Medulla oblongata (tissue), 1 donor: ENCODE measurements around the gene PACC1.

ENCODE experiments used
- DNase-seq: peaks from one replicate; pipeline ENCODE4 v3.0.0-alpha.2; 2015; ENCODE audit errors: extremely low spot score

The PACC1 gene

GRCh38 chr1:212414328-212415106 lies at the start of gene PACC1:
TSS of gene PACC1 (minus strand) at chr1:212414886. CDS start at chr1:212414757, 129 bp downstream.
- peak; percentile 96 for DNase-seq

- DNase-seq, result no peak
Observed at GRCh38 chr1:212463565-212464285, 49.0 kb upstream of the PACC1 start.

GRCh38 chr1:212461916-212462660 lies 47.4 kb upstream of the PACC1 start:
- peak; percentile 75 for DNase-seq

GRCh38 chr1:212460376-212460775 lies 45.7 kb upstream of the PACC1 start:
- no peak for DNase-seq

- DNase-seq, result peak; percentile 92
Observed at GRCh38 chr1:212459656-212460055, 45.0 kb upstream of the PACC1 start.

GRCh38 chr1:212458817-212459216 lies 44.1 kb upstream of the PACC1 start:
- DNase-seq, result no peak

GRCh38 chr1:212457740-212458338 lies 43.2 kb upstream of the PACC1 start:
- DNase-seq, result peak; percentile 63

- DNase-seq, result peak; percentile 95
Observed at GRCh38 chr1:212455803-212456528, 41.3 kb upstream of the PACC1 start.

GRCh38 chr1:212455401-212455800 lies 40.7 kb upstream of the PACC1 start:
- DNase-seq, result no peak

- no peak for DNase-seq
Observed at GRCh38 chr1:212454741-212455140, 40.1 kb upstream of the PACC1 start.

GRCh38 chr1:212453156-212453857 lies 38.6 kb upstream of the PACC1 start:
- no peak for DNase-seq

GRCh38 chr1:212452323-212453155 lies 37.9 kb upstream of the PACC1 start:
- peak; percentile 61 for DNase-seq

GRCh38 chr1:212451416-212452322 lies 37.0 kb upstream of the PACC1 start:
- DNase-seq, result no peak

GRCh38 chr1:212450331-212450881 lies 35.7 kb upstream of the PACC1 start:
- DNase-seq, result no peak

GRCh38 chr1:212447478-212447877 lies 32.8 kb upstream of the PACC1 start:
- DNase-seq, result no peak

GRCh38 chr1:212446333-212446732 lies 31.6 kb upstream of the PACC1 start:
- no peak for DNase-seq

- DNase-seq, result no peak
Observed at GRCh38 chr1:212442408-212442807, 27.7 kb upstream of the PACC1 start.

- DNase-seq, result no peak
Observed at GRCh38 chr1:212440419-212440818, 25.7 kb upstream of the PACC1 start.
